HEK293 (cell line): ENCODE results near the gene FGF16.

ENCODE experiments used
- CTCF ChIA-PET: fragments of 350-600 bp; formaldehyde crosslinking; extraction: SDS; loops from one replicate; lab custom pipeline; 2021; ENCODE audit warnings: antibody characterized with exemption; lab: Yijun Ruan, JAX
- POLR2A ChIA-PET: fragments of 300-600 bp; formaldehyde crosslinking; extraction: SDS; loops from one replicate; lab custom pipeline; 2020; ENCODE audit warnings: antibody characterized with exemption, inconsistent platforms; lab: Yijun Ruan, JAX
- H3K27ac ChIP-seq: fragments of 200-500 bp; sonication (Bioruptor generic); 2 replicates; pipeline ENCODE4 v1.5.1; 2014; ENCODE audit warnings: low read depth, low read length, control low read depth, inconsistent platforms; ENCODE audit errors: extremely low read depth
- H3K36me3 ChIP-seq, 2 experiments: fragments of 200-500 bp in 1 of 2; sonication (Bioruptor generic) in 1 of 2; 1 replicate in 1 of 2; 2 replicates in 1 of 2; pipeline ENCODE4 v1.5.1; 2014 to 2017; ENCODE audit warnings: inconsistent platforms in 2 of 2, low read length in 2 of 2; ENCODE audit not compliant: control insufficient read depth in 2 of 2, insufficient read depth in 1 of 2
- H3K4me1 ChIP-seq: fragments of 200-500 bp; sonication (Bioruptor generic); 2 replicates; pipeline ENCODE4 v1.5.1; 2014; ENCODE audit warnings: mild to moderate bottlenecking, low read length, inconsistent platforms; ENCODE audit not compliant: control insufficient read depth, insufficient read depth
- H3K4me3 ChIP-seq: 2 replicates; pipeline ENCODE4 v1.5.1; 2011; ENCODE audit warnings: low read depth, mild to moderate bottlenecking, control low read depth, low read length, moderate library complexity
- H3K9me3 ChIP-seq: fragments of 200-500 bp; sonication (Bioruptor generic); 2 replicates; pipeline ENCODE4 v1.5.1; 2014; ENCODE audit warnings: low read depth, low read length, inconsistent platforms; ENCODE audit not compliant: control insufficient read depth, insufficient read depth
- KLF8 ChIP-seq: fragments of 450-650 bp; formaldehyde crosslinking; IDR thresholded peaks from 2 replicates; pipeline ENCODE4 v1.5.1; 2016; ENCODE audit warnings: missing biosample characterization, missing genetic modification characterization
- SETDB1 ChIP-seq: IDR thresholded peaks from one replicate; pipeline ENCODE4 v1.6.1; 2017; ENCODE audit warnings: mild to moderate bottlenecking, low read length, moderate library complexity, mixed read lengths; ENCODE audit not compliant: insufficient read length
- ZNF112 ChIP-seq: fragments of 450-650 bp; formaldehyde crosslinking; IDR thresholded peaks from 2 replicates; pipeline ENCODE4 v1.5.0; 2017; ENCODE audit warnings: missing biosample characterization, missing genetic modification characterization
- ZNF157 ChIP-seq: fragments of 450-650 bp; formaldehyde crosslinking; IDR thresholded peaks from 2 replicates; pipeline ENCODE4 v1.5.1; 2016; ENCODE audit warnings: missing biosample characterization, missing genetic modification characterization
- ZNF266 ChIP-seq: fragments of 450-650 bp; formaldehyde crosslinking; IDR thresholded peaks from 2 replicates; pipeline ENCODE4 v1.5.1; 2016; ENCODE audit warnings: missing biosample characterization, missing genetic modification characterization, low read depth
- ZNF404 ChIP-seq: fragments of 450-650 bp; formaldehyde crosslinking; IDR thresholded peaks from 2 replicates; pipeline ENCODE4 v1.5.1; 2017; ENCODE audit warnings: missing biosample characterization, missing genetic modification characterization
- ZNF514 ChIP-seq: fragments of 450-650 bp; formaldehyde crosslinking; IDR thresholded peaks from 2 replicates; pipeline ENCODE4 v1.5.1; 2016; ENCODE audit warnings: missing biosample characterization, missing genetic modification characterization
- ZNF747 ChIP-seq: fragments of 450-650 bp; formaldehyde crosslinking; IDR thresholded peaks from 2 replicates; pipeline ENCODE4 v1.5.1; 2016; ENCODE audit warnings: missing biosample characterization, missing genetic modification characterization
- TF ChIP-seq, protein P1 (sequence below): fragments of 450-650 bp; formaldehyde crosslinking; IDR thresholded peaks from 2 replicates; pipeline ENCODE4 v1.5.1; 2016; ENCODE audit warnings: missing biosample characterization, missing genetic modification characterization
- TF ChIP-seq, protein P2 (sequence below): fragments of 450-650 bp; formaldehyde crosslinking; IDR thresholded peaks from 2 replicates; pipeline ENCODE4 v1.5.1; 2016; ENCODE audit warnings: missing biosample characterization, missing genetic modification characterization
- TF ChIP-seq, protein P3 (sequence below): fragments of 450-650 bp; formaldehyde crosslinking; IDR thresholded peaks from 2 replicates; pipeline ENCODE4 v1.5.1; 2017; ENCODE audit warnings: missing biosample characterization, missing genetic modification characterization
- TF ChIP-seq, protein P4 (sequence below): fragments of 450-650 bp; formaldehyde crosslinking; IDR thresholded peaks from 2 replicates; pipeline ENCODE4 v1.5.1; 2017; ENCODE audit warnings: missing biosample characterization, missing genetic modification characterization
- TF ChIP-seq, protein P5 (sequence below): fragments of 450-650 bp; formaldehyde crosslinking; IDR thresholded peaks from 2 replicates; pipeline ENCODE4 v1.5.1; 2016; ENCODE audit warnings: missing biosample characterization, missing genetic modification characterization, low read depth
- TF ChIP-seq, protein P6 (sequence below): fragments of 450-650 bp; formaldehyde crosslinking; IDR thresholded peaks from 2 replicates; pipeline ENCODE4 v1.5.1; 2017; ENCODE audit warnings: missing biosample characterization, missing genetic modification characterization
- TF ChIP-seq, protein P7 (sequence below): fragments of 450-650 bp; formaldehyde crosslinking; IDR thresholded peaks from 2 replicates; pipeline ENCODE4 v1.5.1; 2016; ENCODE audit warnings: missing biosample characterization, missing genetic modification characterization
- TF ChIP-seq, protein P8 (sequence below): fragments of 450-650 bp; formaldehyde crosslinking; IDR thresholded peaks from 2 replicates; pipeline ENCODE4 v1.5.1; 2016; ENCODE audit warnings: missing biosample characterization, missing genetic modification characterization

Gene FGF16

DNA sequence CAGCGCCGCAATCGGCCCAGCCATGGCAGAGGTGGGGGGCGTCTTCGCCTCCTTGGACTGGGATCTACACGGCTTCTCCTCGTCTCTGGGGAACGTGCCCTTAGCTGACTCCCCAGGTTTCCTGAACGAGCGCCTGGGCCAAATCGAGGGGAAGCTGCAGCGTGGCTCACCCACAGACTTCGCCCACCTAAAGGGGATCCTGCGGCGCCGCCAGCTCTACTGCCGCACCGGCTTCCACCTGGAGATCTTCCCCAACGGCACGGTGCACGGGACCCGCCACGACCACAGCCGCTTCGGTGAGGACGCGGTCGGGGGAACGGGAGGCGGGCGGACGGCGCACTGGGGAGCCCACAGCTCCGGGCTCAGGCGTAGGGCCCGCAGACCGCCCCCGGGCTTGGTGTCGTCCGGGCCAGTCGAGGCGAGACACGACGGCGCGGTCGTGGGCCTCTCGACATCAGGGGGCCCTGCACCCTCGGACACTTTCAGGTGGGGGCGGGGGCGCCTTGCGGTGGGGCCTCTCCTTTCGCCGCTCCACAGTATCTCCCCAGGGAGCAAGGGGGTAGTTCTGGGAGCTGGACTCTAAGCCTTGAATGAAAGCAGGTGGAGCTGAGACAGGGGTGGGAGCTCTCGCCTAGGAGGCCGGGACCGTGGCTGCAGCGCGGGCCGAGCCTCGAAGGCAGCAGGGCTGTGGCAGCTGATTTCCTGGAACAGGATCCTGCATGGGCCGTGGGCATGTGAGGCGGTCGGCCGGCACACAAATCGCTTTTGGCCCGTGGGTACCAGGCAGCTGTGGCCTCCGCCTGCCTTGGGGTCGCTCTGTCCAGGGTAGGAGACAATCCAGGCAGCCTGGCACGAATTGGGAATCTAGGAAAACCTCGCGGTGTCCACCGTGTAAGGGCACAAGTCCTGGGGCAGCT, 722 bp downstream of the FGF16 start (continued):
- TF ChIP-seq, protein P1, sequence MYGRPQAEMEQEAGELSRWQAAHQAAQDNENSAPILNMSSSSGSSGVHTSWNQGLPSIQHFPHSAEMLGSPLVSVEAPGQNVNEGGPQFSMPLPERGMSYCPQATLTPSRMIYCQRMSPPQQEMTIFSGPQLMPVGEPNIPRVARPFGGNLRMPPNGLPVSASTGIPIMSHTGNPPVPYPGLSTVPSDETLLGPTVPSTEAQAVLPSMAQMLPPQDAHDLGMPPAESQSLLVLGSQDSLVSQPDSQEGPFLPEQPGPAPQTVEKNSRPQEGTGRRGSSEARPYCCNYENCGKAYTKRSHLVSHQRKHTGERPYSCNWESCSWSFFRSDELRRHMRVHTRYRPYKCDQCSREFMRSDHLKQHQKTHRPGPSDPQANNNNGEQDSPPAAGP, result no peak

DNA sequence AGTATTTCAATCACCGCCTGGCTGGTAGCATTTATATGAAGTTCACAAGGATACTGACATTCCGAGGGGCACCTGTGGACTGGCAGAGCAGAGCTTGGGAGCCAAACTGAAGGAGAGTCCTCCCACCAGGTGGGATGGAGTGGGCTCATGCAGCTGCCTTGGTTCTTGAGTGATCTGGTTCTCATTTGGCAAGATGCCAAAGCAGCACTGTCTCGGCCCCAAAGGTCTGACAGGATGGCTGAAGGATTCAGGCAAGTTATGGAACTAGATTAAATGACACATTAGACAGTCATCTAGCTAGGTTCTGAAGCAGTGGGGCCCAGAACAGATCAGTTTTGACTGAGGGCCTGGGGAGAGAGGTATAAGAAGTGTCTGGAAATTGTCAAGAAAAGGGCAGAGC, 3.2 kb downstream of the FGF16 start:
- ChIA-PET CTCF (interaction anchor here (0.6 kb wide), 2 partner anchors 15 to 997 kb away, joined by 3 to 4 read pairs; no protein-coding TSS in a partner anchor), POLR2A (no interaction called here)

More for the DNA sequence above, 3.2 kb downstream of the FGF16 start:
- H3K27ac ChIP-seq, result no peak overlapping the region
- H3K4me1 ChIP-seq, result no peaks in the 10 kb centered on the region
- no peaks in the 10 kb centered on the region for H3K36me3 ChIP-seq
- no peak overlapping the region for H3K4me3 ChIP-seq
- no peaks in the 10 kb centered on the region for H3K9me3 ChIP-seq
- TF ChIP-seq, protein P2, sequence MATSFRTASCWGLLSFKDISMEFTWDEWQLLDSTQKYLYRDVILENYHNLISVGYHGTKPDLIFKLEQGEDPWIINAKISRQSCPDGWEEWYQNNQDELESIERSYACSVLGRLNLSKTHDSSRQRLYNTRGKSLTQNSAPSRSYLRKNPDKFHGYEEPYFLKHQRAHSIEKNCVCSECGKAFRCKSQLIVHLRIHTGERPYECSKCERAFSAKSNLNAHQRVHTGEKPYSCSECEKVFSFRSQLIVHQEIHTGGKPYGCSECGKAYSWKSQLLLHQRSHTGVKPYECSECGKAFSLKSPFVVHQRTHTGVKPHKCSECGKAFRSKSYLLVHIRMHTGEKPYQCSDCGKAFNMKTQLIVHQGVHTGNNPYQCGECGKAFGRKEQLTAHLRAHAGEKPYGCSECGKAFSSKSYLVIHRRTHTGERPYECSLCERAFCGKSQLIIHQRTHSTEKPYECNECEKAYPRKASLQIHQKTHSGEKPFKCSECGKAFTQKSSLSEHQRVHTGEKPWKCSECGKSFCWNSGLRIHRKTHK (tag by site-specific recombination), result no peak
- TF ChIP-seq ZNF112 (tag by site-specific recombination) (no peak), ZNF514 (no peak), SETDB1 (no peak), ZNF404 (tag by site-specific recombination) (no peak), KLF8 (tag by site-specific recombination) (no peak), ZNF747 (tag by site-specific recombination) (no peak), ZNF157 (tag by site-specific recombination) (no peak), ZNF266 (tag by site-specific recombination) (no peak)
- TF ChIP-seq, protein P3, sequence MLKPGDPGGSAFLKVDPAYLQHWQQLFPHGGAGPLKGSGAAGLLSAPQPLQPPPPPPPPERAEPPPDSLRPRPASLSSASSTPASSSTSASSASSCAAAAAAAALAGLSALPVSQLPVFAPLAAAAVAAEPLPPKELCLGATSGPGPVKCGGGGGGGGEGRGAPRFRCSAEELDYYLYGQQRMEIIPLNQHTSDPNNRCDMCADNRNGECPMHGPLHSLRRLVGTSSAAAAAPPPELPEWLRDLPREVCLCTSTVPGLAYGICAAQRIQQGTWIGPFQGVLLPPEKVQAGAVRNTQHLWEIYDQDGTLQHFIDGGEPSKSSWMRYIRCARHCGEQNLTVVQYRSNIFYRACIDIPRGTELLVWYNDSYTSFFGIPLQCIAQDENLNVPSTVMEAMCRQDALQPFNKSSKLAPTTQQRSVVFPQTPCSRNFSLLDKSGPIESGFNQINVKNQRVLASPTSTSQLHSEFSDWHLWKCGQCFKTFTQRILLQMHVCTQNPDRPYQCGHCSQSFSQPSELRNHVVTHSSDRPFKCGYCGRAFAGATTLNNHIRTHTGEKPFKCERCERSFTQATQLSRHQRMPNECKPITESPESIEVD (tag by site-specific recombination), result no peak
- TF ChIP-seq, protein P4, sequence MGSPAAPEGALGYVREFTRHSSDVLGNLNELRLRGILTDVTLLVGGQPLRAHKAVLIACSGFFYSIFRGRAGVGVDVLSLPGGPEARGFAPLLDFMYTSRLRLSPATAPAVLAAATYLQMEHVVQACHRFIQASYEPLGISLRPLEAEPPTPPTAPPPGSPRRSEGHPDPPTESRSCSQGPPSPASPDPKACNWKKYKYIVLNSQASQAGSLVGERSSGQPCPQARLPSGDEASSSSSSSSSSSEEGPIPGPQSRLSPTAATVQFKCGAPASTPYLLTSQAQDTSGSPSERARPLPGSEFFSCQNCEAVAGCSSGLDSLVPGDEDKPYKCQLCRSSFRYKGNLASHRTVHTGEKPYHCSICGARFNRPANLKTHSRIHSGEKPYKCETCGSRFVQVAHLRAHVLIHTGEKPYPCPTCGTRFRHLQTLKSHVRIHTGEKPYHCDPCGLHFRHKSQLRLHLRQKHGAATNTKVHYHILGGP (tag by site-specific recombination), result no peak
- TF ChIP-seq, protein P5, sequence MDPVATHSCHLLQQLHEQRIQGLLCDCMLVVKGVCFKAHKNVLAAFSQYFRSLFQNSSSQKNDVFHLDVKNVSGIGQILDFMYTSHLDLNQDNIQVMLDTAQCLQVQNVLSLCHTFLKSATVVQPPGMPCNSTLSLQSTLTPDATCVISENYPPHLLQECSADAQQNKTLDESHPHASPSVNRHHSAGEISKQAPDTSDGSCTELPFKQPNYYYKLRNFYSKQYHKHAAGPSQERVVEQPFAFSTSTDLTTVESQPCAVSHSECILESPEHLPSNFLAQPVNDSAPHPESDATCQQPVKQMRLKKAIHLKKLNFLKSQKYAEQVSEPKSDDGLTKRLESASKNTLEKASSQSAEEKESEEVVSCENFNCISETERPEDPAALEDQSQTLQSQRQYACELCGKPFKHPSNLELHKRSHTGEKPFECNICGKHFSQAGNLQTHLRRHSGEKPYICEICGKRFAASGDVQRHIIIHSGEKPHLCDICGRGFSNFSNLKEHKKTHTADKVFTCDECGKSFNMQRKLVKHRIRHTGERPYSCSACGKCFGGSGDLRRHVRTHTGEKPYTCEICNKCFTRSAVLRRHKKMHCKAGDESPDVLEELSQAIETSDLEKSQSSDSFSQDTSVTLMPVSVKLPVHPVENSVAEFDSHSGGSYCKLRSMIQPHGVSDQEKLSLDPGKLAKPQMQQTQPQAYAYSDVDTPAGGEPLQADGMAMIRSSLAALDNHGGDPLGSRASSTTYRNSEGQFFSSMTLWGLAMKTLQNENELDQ (tag by site-specific recombination), result no peak
- TF ChIP-seq, protein P6, sequence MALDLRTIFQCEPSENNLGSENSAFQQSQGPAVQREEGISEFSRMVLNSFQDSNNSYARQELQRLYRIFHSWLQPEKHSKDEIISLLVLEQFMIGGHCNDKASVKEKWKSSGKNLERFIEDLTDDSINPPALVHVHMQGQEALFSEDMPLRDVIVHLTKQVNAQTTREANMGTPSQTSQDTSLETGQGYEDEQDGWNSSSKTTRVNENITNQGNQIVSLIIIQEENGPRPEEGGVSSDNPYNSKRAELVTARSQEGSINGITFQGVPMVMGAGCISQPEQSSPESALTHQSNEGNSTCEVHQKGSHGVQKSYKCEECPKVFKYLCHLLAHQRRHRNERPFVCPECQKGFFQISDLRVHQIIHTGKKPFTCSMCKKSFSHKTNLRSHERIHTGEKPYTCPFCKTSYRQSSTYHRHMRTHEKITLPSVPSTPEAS (tag by site-specific recombination), result no peak
- TF ChIP-seq, protein P7, sequence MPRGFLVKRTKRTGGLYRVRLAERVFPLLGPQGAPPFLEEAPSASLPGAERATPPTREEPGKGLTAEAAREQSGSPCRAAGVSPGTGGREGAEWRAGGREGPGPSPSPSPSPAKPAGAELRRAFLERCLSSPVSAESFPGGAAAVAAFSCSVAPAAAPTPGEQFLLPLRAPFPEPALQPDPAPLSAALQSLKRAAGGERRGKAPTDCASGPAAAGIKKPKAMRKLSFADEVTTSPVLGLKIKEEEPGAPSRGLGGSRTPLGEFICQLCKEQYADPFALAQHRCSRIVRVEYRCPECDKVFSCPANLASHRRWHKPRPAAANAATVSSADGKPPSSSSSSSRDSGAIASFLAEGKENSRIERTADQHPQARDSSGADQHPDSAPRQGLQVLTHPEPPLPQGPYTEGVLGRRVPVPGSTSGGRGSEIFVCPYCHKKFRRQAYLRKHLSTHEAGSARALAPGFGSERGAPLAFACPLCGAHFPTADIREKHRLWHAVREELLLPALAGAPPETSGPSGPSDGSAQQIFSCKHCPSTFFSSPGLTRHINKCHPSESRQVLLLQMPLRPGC (tag by site-specific recombination), result no peak
- TF ChIP-seq, protein P8, sequence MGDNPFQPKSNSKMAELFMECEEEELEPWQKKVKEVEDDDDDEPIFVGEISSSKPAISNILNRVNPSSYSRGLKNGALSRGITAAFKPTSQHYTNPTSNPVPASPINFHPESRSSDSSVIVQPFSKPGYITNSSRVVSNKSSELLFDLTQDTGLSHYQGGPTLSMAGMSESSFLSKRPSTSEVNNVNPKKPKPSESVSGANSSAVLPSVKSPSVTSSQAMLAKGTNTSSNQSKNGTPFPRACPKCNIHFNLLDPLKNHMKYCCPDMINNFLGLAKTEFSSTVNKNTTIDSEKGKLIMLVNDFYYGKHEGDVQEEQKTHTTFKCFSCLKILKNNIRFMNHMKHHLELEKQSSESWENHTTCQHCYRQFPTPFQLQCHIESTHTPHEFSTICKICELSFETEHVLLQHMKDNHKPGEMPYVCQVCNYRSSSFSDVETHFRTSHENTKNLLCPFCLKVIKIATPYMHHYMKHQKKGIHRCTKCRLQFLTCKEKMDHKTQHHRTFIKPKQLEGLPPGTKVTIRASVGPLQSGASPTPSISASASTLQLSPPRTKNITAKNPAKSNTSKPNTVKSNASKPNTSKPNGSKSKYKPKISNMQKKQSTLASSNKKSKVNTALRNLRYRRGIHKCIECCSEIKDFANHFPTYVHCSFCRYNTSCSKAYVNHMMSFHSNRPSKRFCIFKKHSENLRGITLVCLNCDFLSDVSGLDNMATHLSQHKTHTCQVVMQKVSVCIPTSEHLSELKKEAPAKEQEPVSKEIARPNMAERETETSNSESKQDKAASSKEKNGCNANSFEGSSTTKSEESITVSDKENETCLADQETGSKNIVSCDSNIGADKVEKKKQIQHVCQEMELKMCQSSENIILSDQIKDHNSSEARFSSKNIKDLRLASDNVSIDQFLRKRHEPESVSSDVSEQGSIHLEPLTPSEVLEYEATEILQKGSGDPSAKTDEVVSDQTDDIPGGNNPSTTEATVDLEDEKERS (tag by site-specific recombination), result no peak
